ENCODE results near the gene GPR107.

Gene GPR107

DNA sequence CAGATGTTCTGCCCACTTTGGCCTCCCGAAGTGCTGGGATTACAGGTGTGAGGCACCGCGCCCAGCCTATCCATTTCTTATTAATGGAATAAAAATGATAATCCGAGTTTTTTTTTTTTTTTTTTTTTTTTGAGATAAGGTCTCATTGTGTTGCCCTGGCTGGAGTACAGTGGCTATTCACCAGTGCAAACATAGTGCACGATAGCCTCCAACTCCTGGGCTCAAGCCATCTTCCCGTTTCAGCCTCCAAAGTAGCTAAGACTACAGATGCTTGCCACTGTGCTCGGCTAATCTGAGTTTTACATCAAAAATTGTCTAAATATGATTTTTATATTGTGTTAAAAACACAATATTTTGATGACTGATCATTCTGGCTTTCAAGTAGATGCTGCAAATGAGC, 6.6 kb downstream of the GPR107 start:
- Mint-ChIP-seq H3K27me3 (no peaks in the 10 kb centered on the region), H3K9me3 (no peaks in the 10 kb centered on the region), H3K36me3 (peaks cover 22% of the 10 kb centered on the region), H3K4me3 (no peak overlapping the region), H3K4me1 (peaks cover 29% of the 10 kb centered on the region), H3K27ac (no peak overlapping the region)
- no peak for ATAC-seq

DNA sequence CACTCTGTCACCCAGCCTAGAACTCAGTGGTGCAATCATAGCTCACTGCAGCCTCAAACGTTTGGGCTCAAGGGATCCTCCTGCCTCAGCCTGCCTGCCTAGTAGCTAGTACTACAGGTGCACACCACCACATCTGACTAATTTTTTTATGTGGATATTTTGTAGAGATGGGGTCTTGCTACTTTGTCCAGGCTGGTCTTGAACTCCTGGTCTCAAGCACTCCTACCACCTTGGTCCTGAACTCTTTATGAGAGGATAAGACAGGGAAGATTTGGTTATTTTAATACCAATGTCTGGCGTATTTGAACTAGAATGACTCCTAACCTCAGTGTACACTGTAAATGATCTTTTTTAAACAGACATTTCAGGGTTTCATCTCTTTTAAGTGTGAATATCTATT, 9.0 kb downstream of the GPR107 start:
- ATAC-seq, result no peak
- Mint-ChIP-seq H3K4me3 (peak overlapping the region; percentile 31), H3K27ac (peak overlapping the region; percentile 74), H3K27me3 (no peaks in the 10 kb centered on the region), H3K9me3 (no peaks in the 10 kb centered on the region), H3K36me3 (peaks cover 22% of the 10 kb centered on the region), H3K4me1 (peaks cover 36% of the 10 kb centered on the region)

DNA sequence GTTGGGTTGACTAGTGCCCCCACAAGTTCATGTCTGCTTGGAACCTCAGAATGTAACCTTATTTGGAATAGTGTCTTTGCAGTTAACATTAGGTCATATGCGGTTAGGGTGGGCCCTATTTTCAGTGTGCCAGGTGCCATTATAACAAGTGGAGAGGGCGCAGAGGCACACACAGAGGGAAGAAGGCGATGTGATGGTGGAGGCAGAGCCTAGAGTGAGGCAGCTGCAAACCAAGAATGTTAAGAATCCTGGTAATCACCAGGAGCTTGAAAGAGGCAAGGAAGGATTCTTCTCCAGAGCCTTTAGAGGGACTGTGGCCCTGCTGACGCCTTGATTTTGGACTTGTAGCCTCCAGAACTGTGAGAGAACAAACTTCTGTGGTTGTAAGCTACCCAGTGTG, 10.9 kb downstream of the GPR107 start:
- no peak for ATAC-seq
- Mint-ChIP-seq H3K27ac (no peak overlapping the region), H3K27me3 (no peaks in the 10 kb centered on the region), H3K4me1 (peaks cover 36% of the 10 kb centered on the region), H3K9me3 (no peaks in the 10 kb centered on the region), H3K36me3 (peaks cover 12% of the 10 kb centered on the region), H3K4me3 (no peak overlapping the region)

DNA sequence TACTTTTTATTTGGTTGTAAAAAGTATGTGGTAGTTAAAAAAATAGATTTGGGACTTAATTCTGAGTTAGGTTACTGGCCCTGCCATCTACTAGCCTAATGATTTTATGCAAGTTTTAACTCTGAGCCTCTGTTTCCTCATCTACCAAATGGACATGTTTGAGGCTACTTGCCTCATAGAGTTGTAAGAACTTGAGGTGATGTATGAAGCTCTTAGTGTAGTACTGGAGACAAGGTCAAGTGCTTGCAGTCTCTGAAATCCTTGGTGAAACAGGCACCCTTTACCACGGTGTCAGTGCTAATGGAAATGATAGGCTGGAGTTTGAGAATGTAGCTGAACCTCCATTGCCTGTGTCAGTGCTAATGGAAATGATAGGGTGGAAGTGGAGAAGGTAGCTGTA, 15.3 kb downstream of the GPR107 start:
- Mint-ChIP-seq H3K9me3 (no peaks in the 10 kb centered on the region), H3K27me3 (no peaks in the 10 kb centered on the region), H3K36me3 (peaks cover 5% of the 10 kb centered on the region), H3K4me1 (peaks cover 29% of the 10 kb centered on the region), H3K4me3 (no peak overlapping the region), H3K27ac (no peak overlapping the region)
- ATAC-seq, result no peak

DNA sequence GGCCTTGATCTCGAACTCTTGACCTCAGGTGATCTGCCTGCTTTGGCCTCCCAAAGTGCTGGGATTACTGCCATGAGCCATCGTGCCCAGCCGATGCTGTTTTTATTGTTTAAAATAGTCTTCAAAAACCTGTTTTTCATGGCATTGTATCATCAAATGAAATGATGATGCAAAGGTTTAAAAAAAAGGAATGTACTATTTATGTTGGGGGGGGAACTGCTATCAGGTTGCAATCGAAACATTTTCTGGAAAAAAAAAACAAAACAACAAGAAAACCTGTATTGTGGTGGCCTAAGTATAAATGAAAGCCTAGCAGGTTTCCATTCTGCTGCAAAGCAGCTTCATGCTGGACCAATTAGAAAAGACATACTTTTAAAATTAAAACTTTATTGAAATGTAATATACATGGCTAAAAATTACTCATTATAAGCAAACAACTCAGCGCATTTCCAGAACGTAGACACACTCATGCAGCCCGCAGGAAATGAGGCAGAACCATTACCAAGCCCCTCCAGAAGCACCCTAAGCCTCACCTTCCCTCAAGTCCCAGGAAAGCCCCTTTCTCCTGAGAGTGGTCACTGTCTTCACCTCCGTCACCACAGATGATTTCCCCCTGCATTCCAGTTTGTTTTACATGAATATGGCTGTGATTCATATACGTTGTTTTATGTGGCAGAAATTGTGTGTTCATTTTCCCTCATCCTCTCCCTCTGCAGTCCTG, 19.0 kb downstream of the GPR107 start:
- ATAC-seq, result no peak
- H3K27ac Mint-ChIP-seq, result peak overlapping the region; percentile 69
- no peaks in the 10 kb centered on the region for H3K9me3 Mint-ChIP-seq
- peaks cover 15% of the 10 kb centered on the region for H3K4me1 Mint-ChIP-seq
- H3K27me3 Mint-ChIP-seq, result no peaks in the 10 kb centered on the region
- H3K4me3 Mint-ChIP-seq, result peak overlapping the region; percentile 10
- H3K36me3 Mint-ChIP-seq, result peaks cover 14% of the 10 kb centered on the region

DNA sequence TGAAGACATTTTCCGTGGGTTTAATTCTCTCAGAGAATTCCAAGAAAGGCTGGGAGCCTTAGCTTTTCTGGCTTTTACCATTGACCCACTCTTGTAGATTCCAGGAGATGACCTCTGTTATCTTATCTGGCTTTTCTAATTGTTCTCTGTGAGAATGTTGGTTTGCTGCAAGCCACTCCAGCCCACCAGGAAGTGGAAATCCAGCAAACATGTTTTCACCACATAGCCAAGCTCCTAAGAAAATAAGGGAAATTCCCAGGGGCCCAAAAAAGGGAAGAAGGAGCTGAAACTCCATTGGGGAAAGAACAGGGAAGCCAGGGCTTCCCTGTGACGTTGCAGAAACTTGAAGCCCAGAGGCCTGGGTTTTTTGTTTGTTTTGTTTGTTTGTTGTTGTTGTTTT, 19.7 kb downstream of the GPR107 start:
- ATAC-seq, result no peak
- peaks cover 19% of the 10 kb centered on the region for H3K36me3 Mint-ChIP-seq

DNA sequence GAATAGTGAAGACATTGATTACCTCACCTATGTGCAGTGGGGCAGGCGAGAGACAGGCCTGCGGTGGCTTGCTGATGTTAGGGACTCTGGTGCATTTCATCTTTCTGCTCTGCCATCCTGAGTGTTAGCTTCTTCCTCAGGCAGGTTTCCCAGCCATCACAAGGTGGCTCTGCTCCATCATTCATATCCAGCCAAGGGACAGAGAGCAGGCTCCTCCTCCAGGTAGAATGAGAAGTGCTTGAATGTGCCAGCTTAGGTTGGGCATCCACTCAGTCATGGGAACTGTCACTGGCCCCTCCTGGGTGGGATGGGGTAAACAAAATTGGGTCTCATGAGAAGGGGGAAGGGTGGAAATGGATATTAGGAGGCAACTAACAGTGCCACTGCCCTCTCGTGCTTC, 24.8 kb downstream of the GPR107 start:
- Mint-ChIP-seq H3K27me3 (no peaks in the 10 kb centered on the region), H3K9me3 (no peaks in the 10 kb centered on the region), H3K4me3 (no peak overlapping the region), H3K36me3 (peaks cover 28% of the 10 kb centered on the region), H3K27ac (no peak overlapping the region), H3K4me1 (peaks cover 1% of the 10 kb centered on the region)
- no peak for ATAC-seq

More for the DNA sequence above, 19.7 kb downstream of the GPR107 start:
- H3K27me3 Mint-ChIP-seq, result no peaks in the 10 kb centered on the region
- no peaks in the 10 kb centered on the region for H3K9me3 Mint-ChIP-seq
- peaks cover 15% of the 10 kb centered on the region for H3K4me1 Mint-ChIP-seq
- no peak overlapping the region for H3K4me3 Mint-ChIP-seq
- H3K27ac Mint-ChIP-seq, result peak overlapping the region; percentile 69

DNA sequence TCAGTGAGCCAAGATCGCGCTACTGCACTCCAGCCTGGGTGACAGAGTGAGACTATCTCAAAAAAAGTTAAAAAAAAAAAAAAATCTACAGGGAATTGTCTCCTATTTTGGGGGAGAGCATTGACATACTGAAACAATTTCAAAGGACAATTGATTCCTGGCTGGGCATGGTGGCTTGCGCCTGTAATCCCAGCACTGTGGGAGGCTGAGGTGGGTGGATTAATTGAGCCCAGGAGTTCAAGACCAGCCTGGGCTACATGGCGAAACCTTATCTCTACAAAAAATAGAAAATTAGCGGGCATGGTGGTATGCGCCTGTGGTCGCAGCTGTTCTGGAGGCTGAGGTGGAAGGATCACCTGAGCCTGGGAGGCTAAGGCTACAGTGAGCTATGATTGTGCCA, 30.6 kb downstream of the GPR107 start:
- no peaks in the 10 kb centered on the region for H3K4me1 Mint-ChIP-seq
- H3K27ac Mint-ChIP-seq, result no peak overlapping the region
- H3K36me3 Mint-ChIP-seq, result peaks cover 27% of the 10 kb centered on the region
- no peaks in the 10 kb centered on the region for H3K27me3 Mint-ChIP-seq
- no peaks in the 10 kb centered on the region for H3K9me3 Mint-ChIP-seq
- H3K4me3 Mint-ChIP-seq, result no peak overlapping the region
- ATAC-seq, result no peak

DNA sequence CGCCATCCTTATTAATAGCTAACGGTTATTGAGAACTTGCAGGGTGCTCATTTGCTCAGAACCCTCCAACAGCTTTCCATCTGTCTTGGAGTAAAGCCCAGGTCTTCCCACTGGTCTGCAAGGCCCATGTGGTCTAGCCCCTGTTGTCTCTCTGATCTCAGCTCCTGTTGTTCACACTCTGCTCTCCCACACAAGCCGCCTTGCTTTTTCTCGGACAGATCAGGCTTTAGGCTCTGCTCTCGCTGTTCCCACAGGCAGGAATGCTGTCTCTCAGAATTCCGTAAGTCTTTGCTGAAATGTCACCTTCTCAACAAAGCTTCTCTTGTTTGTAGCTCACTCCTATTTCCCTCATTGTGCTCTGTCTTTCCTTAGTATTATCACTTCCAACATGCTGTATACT, 34.3 kb downstream of the GPR107 start:
- peak overlapping the region; percentile 7 for H3K27ac Mint-ChIP-seq
- no peak for ATAC-seq
- H3K36me3 Mint-ChIP-seq, result peaks cover 41% of the 10 kb centered on the region
- H3K4me3 Mint-ChIP-seq, result no peak overlapping the region
- H3K4me1 Mint-ChIP-seq, result no peaks in the 10 kb centered on the region
- no peaks in the 10 kb centered on the region for H3K27me3 Mint-ChIP-seq
- no peaks in the 10 kb centered on the region for H3K9me3 Mint-ChIP-seq

DNA sequence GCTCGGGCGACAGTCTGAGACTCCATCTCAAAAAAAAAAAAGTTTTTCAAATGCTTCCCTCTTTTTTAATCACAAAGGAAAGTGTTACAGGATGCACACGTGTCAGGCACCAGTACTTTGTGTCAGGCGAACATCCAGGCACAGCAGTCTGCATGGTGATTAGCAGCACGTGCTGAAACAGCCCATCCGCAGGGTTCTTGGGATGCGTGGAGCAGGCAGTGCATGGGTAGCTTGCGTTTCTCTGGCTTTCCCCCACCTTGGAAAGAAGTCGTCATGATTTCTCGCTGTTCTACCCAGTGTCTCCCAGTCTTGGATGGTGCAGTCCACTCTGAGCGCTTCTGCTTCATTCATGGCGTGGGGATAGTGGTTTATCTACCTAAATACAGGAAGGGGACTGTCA, 35.4 kb downstream of the GPR107 start:
- no peaks in the 10 kb centered on the region for H3K27me3 Mint-ChIP-seq
- no peak for ATAC-seq
- H3K4me3 Mint-ChIP-seq, result no peak overlapping the region
- no peaks in the 10 kb centered on the region for H3K9me3 Mint-ChIP-seq
- peaks cover 44% of the 10 kb centered on the region for H3K36me3 Mint-ChIP-seq
- H3K4me1 Mint-ChIP-seq, result no peaks in the 10 kb centered on the region
- no peak overlapping the region for H3K27ac Mint-ChIP-seq

DNA sequence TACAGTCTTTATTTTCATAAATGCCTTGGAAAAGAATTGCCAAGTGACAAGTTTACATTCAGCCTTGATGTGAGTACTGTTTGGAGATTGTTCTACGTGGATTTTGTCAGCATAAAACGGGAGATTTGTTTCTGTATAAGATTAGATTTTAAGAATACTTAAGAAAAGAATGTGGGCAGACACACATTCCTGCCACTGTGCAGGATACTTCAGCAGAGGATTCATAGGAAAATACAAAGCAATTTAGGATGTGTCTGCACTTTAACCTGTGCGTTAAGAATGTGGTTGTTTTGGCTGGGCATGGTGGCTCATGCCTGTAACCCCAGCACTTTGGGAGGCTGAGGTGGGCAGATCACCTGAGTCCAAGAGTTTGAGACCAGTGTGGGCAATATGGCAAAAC, 37.2 kb downstream of the GPR107 start:
- H3K27ac Mint-ChIP-seq, result peak overlapping the region; percentile 39
- peaks cover 51% of the 10 kb centered on the region for H3K36me3 Mint-ChIP-seq
- ATAC-seq, result no peak
- no peak overlapping the region for H3K4me3 Mint-ChIP-seq
- no peaks in the 10 kb centered on the region for H3K27me3 Mint-ChIP-seq
- peaks cover 12% of the 10 kb centered on the region for H3K4me1 Mint-ChIP-seq
- H3K9me3 Mint-ChIP-seq, result no peaks in the 10 kb centered on the region

DNA sequence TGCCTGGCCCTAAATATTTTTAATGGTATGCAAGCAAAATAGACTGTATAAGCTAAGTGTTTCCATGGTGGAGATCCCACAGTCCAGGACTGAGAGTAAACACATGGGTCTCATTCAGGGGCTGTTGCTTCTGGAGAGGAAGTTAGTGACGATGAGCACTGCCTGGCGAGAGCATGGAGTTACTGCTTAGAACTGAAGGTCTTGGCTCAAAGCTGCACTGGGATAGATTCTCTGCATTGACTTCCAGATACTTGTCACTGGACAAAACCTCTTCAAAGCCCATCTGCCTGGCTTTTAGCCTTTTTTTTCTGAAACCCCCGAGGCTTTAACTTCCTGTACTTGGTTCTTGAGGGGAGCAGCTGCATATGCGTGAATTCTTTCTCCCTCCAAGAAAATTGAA, 39.2 kb downstream of the GPR107 start:
- peaks cover 24% of the 10 kb centered on the region for H3K4me1 Mint-ChIP-seq
- H3K9me3 Mint-ChIP-seq, result no peaks in the 10 kb centered on the region
- H3K27me3 Mint-ChIP-seq, result no peaks in the 10 kb centered on the region
- H3K4me3 Mint-ChIP-seq, result no peak overlapping the region
- H3K36me3 Mint-ChIP-seq, result peaks cover 59% of the 10 kb centered on the region
- no peak overlapping the region for H3K27ac Mint-ChIP-seq
- ATAC-seq, result no peak

DNA sequence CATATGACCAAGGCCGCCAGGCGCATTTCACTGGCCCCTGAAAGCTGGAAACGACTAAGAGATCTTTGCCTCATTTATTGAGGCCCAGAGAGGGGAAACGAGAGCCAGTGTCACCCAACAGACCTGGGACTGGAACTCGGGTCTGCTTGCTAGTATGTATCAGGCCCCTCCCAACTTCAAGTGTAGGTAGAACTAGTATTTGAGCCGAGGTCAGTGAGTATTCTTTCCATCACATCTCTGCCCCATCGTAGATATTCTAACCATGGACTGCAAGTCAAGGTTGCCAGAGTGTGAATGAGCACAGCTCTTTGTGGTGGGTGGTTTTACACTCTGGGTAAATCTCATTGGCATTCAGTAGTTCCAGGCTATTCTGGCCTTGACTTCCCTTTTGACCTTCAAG, 42.2 kb downstream of the GPR107 start:
- peaks cover 34% of the 10 kb centered on the region for H3K4me1 Mint-ChIP-seq
- no peaks in the 10 kb centered on the region for H3K9me3 Mint-ChIP-seq
- peaks cover 51% of the 10 kb centered on the region for H3K36me3 Mint-ChIP-seq
- no peak overlapping the region for H3K4me3 Mint-ChIP-seq
- ATAC-seq, result peak; percentile 76
- H3K27me3 Mint-ChIP-seq, result no peaks in the 10 kb centered on the region
- peak overlapping the region; percentile 79 for H3K27ac Mint-ChIP-seq

DNA sequence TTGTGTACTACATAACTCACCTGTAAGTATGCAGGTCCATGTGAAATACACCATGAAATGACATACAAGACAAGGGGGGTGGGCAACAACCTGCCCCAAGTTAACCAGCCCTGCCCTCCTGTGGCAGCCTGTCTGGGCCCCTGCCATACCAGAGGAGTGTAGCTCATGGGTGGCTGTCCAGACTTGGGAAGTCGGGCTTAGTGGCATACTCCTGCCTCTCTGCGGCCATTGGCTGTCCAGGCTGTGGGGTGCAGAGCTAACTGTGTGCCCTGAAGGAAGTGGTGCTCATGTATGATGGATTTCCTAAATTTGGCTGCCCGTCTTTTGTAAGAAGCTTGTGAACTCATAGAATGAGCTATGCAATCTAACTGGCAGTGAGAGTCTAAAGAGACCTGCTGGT, 47.0 kb downstream of the GPR107 start:
- no peaks in the 10 kb centered on the region for H3K27me3 Mint-ChIP-seq
- no peaks in the 10 kb centered on the region for H3K9me3 Mint-ChIP-seq
- no peak for ATAC-seq
- H3K27ac Mint-ChIP-seq, result no peak overlapping the region
- peaks cover 52% of the 10 kb centered on the region for H3K36me3 Mint-ChIP-seq
- no peak overlapping the region for H3K4me3 Mint-ChIP-seq
- peaks cover 24% of the 10 kb centered on the region for H3K4me1 Mint-ChIP-seq

DNA sequence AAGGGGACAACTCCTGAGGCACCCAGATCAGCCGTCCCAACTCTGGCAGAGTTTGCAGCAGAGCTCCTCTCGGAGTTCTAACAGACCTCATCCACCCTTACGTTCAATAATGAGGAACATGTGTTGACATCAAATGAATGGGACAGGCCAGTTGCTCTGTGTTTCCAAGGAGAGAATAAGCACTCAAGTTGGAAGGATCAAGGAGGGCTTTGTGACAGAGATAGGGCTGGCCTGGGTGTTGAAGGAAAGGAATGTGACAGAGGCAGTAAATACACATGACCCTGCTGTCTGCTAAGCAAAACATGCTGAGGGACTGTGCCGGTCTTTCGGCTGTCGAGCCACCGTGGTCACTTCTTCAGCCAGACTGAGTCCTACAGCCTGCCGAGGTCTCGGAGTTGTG, 48.2 kb downstream of the GPR107 start:
- H3K36me3 Mint-ChIP-seq, result peaks cover 57% of the 10 kb centered on the region
- peaks cover 14% of the 10 kb centered on the region for H3K4me1 Mint-ChIP-seq
- ATAC-seq, result no peak
- no peaks in the 10 kb centered on the region for H3K9me3 Mint-ChIP-seq
- no peaks in the 10 kb centered on the region for H3K27me3 Mint-ChIP-seq
- H3K4me3 Mint-ChIP-seq, result no peak overlapping the region
- H3K27ac Mint-ChIP-seq, result no peak overlapping the region

DNA sequence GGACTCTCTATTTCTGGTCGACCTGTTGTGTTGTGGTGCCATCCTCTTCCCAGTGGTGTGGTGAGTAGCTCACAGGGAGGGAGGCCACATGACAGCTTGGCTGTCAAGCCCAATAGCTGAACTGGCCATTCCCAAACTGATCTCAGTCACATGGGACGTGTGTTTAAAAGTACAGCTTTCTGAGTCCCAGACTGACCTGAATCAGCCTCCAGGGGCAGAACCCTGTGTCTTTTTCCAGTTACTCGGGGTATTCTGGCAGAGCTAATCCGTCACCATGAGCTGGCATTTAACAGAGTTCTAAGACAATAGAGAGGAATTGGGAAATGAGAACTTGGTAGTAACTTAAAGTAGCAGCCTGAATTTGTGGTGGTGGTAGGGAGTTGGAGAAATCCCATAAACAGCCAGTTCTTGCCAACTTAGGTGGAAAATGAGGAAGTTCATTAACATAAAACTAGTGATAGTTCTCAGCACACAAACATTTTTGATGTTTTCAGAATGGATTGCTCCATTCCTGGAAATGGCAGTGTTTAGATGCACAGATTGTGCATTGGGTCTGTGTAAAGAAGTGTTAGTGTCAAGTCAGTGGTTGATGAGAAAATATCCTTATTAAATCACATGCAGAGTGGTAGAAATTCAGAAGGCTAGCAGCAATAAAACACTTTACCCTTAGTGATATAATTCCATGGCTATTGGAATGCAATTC, 50.9 kb downstream of the GPR107 start:
- no peaks in the 10 kb centered on the region for H3K27me3 Mint-ChIP-seq
- no peak overlapping the region for H3K4me3 Mint-ChIP-seq
- peaks cover 56% of the 10 kb centered on the region for H3K36me3 Mint-ChIP-seq
- peaks cover 21% of the 10 kb centered on the region for H3K4me1 Mint-ChIP-seq
- no peak for ATAC-seq
- H3K9me3 Mint-ChIP-seq, result no peaks in the 10 kb centered on the region
- peak overlapping the region; percentile 36 for H3K27ac Mint-ChIP-seq

All from stimulated activated memory B cell treated with anti-CD40 and anti-IgM and Interleukin-4, amounts not matched to agents 10 μg/mL and 1 μg/mL and 100 μg/mL, for 72 hours (primary cell).